ENCODE measurements around the gene ITPRIP.
A peak's percentile ranks its signal among the peaks of the same experiment; 100 is the strongest.

ITPRIP gene

GRCh38 chr10:104288355-104288754, 49.9 kb downstream of the ITPRIP start:
- no peak for DNase-seq (ENCODE audit: low read depth, low spot score)

DNA sequence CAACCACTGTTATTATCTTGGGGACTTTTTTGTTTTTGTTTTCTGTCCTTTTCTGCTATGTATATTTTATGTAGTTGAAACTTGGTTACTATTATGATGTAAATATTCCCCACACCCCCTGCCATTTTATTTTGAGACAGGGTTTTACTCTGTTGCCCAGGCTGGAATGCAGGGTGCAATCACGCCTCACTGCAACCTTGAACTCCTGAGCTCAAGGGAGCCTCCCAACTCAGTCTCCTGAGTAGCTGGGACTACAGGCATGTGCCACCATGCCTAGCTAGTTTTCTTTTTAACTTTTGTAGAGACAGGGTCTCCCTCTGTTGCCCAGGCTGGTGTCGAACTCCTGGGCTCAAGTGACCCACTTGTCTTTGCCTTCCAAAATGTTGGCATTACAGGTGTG, 51.3 kb downstream of the ITPRIP start:
- no peak for DNase-seq (ENCODE audit: low read depth, low spot score)

DNA sequence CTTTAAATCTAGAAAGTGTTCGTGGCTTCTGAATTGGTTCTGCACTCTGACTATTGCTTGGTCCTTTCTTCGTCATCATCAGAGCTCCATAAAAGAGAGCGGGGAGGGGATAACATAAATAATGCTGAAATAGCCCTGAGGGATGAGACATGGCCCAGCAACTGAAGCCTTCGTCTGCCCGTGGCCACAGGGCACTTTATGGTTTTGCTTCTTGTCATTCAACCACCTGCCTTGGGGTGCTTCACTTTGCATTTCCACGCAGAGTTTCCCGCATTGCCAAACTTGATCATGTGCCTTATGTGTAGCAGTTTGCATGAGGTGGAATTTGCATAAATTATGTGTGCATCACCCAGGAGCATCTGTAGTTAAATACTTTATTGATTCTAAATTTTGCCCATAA, 53.4 kb downstream of the ITPRIP start:
- no peak for DNase-seq (ENCODE audit: low read depth, low spot score)

GRCh38 chr10:104281694-104282093, 56.6 kb downstream of the ITPRIP start:
- DNase-seq (ENCODE audit: low read depth, low spot score) = no peak

GRCh38 chr10:104279550-104280259, 58.6 kb downstream of the ITPRIP start:
- DNase-seq (ENCODE audit: low read depth, low spot score) = no peak

- DNase-seq (ENCODE audit: low read depth, low spot score) = no peak
Measured at GRCh38 chr10:104277785-104278184, 60.5 kb downstream of the ITPRIP start.

- no peak for DNase-seq (ENCODE audit: low read depth, low spot score)
Measured at GRCh38 chr10:104276192-104276591, 62.1 kb downstream of the ITPRIP start.

DNA sequence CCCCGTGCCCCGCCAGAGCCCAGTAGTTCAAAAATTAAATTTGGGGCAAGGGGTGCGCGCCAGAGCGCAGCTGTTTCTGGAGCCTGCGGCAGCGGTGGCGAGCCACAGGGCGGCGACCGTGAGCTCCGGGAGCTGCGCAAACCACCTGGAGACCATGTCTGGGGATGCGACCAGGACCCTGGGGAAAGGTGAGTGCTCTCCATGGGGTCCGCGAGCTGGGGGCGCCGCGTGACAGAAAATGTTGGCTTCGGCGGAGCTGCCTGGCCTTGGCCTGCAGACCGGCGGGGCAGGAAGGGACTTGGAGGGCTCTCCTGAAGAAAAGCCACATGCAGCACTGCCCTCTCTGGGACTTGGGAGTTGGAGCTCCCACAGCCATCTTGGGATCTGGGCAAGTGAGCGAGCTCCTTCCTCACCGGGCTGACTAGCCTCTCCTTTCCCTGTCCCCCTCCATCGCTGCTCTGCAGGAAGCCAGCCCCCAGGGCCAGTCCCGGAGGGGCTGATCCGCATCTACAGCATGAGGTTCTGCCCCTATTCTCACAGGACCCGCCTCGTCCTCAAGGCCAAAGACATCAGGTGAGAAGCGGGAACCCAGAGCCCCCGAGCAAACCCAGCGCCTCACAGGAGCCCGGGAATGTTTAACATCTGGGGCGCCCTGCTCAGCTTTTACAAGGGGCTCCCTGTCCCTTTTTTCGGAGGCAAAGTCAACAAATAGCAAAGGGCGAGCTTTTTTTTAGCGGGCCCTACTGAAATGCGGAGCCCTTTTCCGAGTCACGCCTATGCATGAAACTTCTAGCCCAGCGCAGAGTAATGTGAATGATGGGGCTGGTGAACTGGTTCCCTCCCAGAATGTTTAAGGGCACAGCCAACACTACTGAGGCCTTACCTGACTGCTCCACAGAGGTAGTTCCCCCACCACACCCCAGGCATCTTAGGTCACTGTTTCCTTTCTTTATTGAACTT, 63.2 kb downstream of the ITPRIP start:
- DNase-seq (ENCODE audit: low read depth, low spot score) = no peak

DNA sequence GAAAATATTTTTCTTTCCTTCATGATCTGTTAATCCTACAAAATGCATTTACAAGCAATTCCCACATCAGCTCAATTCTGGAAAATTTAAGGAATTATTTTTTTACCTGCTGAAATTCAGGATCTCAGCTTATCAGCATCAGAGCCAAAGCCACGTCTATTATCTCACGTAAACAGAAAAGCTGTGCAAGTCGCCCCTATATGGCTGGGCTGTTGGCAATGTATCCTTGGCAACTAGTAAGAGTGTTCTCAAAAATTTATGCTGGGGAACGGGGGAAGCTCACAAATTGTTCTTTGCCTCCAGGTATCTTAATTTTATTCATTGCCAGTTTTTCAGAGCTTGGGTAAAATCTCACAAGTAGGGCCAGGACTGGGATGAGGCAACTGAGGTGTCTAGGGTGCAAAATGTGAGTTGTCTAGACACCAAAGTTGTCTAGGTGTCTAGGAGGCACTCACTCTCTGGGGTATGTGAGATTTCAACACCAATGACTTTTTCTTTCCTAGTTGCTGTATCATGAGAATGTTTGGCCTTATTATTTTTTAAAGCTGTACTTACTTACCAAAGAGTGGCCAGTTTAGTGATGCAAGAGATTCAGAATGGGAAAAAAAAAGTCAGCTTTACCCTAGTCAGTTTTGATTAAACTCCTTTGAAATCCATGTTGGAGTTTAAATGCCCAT, 64.2 kb downstream of the ITPRIP start:
- DNase-seq (ENCODE audit: low read depth, low spot score) = no peak

DNA sequence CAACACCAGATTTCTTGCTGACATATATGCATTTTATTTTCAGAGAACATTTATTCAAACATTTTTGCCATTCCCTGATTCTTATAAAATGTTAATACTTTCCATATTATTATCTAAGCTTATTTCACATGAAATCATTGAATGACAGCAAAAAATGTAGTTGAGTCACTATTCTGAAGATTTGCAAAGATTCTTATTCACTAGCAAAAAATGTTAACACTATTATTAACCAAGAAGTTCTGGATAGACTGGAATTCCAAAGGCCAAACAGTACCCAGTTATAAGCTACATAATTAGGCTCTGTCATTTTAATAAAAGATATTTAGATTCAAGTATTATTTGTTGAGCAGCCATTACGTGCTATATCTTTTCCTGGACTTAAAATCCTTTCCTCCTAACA, 65.0 kb downstream of the ITPRIP start:
- no peak for DNase-seq (ENCODE audit: low read depth, low spot score)

- peak; percentile 98 for DNase-seq (ENCODE audit: low read depth, low spot score)
Measured at GRCh38 chr10:104268713-104269645, 69.3 kb downstream of the ITPRIP start, which contains the start of gene GSTO2. TSS of gene GSTO2 (plus strand) at chr10:104269184. CDS start at chr10:104274916, 5,732 bp downstream.

DNA sequence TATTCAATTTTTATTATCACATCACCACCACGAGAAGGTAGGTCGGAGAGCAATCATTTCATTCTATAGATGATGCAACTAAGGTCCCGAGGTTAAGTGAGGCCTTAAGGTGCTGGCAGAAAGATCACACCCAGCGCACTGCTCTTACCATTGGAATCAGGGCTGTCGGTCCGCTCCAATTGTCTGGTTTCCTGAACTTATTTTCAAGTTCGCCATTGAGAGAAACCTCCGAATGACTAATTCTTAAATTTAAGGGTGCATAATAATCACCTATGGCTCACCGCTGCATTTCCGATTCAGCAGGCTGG, 69.9 kb downstream of the ITPRIP start:
- no peak for DNase-seq (ENCODE audit: low read depth, low spot score)

GRCh38 chr10:104267721-104268404, 70.4 kb downstream of the ITPRIP start:
- no peak for DNase-seq (ENCODE audit: low read depth, low spot score)

GRCh38 chr10:104264783-104265182, 73.5 kb downstream of the ITPRIP start:
- no peak for DNase-seq (ENCODE audit: low read depth, low spot score)

- DNase-seq (ENCODE audit: low read depth, low spot score) = no peak
Measured at GRCh38 chr10:104262055-104262454, 76.2 kb downstream of the ITPRIP start.

DNA sequence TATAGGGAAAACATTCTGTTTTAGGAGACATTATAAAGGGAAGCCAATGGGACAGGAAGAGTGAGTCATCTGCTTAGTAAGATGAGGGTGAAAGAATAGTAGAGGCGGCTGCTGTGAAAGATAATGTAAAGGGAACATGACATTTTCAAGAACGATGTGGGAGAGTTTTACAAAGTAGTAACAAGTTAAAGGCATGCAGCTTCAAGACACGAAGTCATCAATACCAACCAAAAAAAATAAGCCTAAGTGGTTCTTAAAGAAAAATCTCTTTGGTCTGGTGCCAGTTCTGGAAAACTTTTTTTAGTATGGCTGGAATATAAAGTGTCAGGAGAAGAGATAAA, 77.5 kb downstream of the ITPRIP start:
- no peak for DNase-seq (ENCODE audit: low read depth, low spot score)

DNA sequence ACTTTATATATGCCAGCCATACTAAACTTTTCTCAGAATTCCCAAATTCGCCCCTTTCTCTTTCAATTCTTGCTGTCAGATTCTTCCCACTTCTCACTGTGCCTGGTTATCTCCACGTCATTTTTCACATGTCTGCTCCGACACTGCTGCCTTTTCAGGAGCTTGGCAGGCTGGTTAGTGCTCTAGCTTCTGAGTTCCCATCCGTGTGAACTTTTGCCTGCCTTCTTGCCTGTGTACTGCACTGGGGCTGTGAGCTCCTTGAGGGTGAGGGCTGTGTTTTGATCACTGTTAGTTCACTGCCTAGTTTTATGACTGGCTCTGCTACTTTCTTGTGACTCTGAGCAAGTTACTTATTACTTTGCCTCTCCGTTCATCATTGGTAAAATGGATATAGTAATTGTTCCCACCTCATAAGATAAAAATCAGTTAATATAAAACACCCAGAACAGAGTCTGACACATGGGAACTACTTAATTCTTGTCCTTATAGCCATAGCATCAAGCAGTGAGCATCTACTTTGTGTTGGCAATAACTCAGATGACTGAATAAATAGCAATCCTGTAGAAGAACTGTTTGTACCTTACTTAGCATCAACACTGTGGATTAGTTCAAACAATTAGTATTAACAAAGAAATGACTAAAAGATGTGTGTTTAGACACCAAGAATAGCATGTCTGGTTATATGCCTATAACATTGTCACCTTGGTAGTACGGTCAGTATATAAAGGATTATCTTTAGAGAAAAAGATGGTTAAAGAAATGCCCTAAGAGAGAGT, 78.1 kb downstream of the ITPRIP start:
- DNase-seq (ENCODE audit: low read depth, low spot score) = no peak
